K562 (cell line): ENCODE results near the gene MCAT. TPM values are rescaled to one million over a fixed set of nuclear protein-coding genes. Genes with fewer than 3 reads are reported as not detected.
A peak's percentile ranks its signal among the peaks of the same experiment; 100 is the strongest.

Source experiments
- CAMTA2 ChIP-seq: fragments of 250-450 bp; sonication (Bioruptor Pico); conservative IDR thresholded peaks from 2 replicates; pipeline ENCODE4 v1.5.1; 2022
- E2F5 ChIP-seq: sonication (generic); formaldehyde crosslinking; IDR thresholded peaks from 2 replicates; pipeline ENCODE4 v1.8.0; 2022; ENCODE audit warnings: mild to moderate bottlenecking, missing genetic modification reagents
- EWSR1 ChIP-seq: fragments of 450-650 bp; IDR thresholded peaks from 2 replicates; pipeline ENCODE4 v1.6.1; 2018; ENCODE audit warnings: borderline replicate concordance, mild to moderate bottlenecking, low read depth, moderate library complexity; ENCODE audit not compliant: partially characterized antibody
- MAX ChIP-seq: sonication (generic); formaldehyde crosslinking; IDR thresholded peaks from 2 replicates; pipeline ENCODE4 v1.9.0; 2022; ENCODE audit warnings: mild to moderate bottlenecking, missing genetic modification reagents
- MYNN ChIP-seq, 2 experiments: sonication (generic); formaldehyde crosslinking in 1 of 2; IDR thresholded peaks; 2 replicates each; pipeline versions ENCODE4 v1.5.0 to v1.6.1; 2016 to 2020; ENCODE audit warnings: antibody characterized with exemption in 1 of 2, missing genetic modification reagents in 1 of 2
- SIRT6 ChIP-seq: IDR thresholded peaks from one replicate; pipeline ENCODE4 v1.6.1; 2012; ENCODE audit warnings: low read depth, mild to moderate bottlenecking, control low read depth, inconsistent platforms, low read length, moderate library complexity
- STAT5A ChIP-seq: IDR thresholded peaks from 2 replicates; pipeline ENCODE4 v1.6.1; 2012; ENCODE audit warnings: low read length, inconsistent platforms, borderline replicate concordance
- TFAP4 ChIP-seq: sonication (generic); formaldehyde crosslinking; IDR thresholded peaks from 2 replicates; pipeline ENCODE4 v1.8.0; 2022; ENCODE audit warnings: missing genetic modification reagents, mild to moderate bottlenecking, moderate library complexity, borderline replicate concordance
- ZBTB40 ChIP-seq, 2 experiments: fragments of 450-650 bp in 1 of 2; sonication (generic) in 1 of 2; formaldehyde crosslinking in 1 of 2; IDR thresholded peaks; 2 replicates each; pipeline versions ENCODE4 v1.7.1 to v1.9.0; 2016 to 2022; ENCODE audit warnings: inconsistent platforms in 1 of 2, mild to moderate bottlenecking in 1 of 2, missing genetic modification reagents in 1 of 2
- polyA plus RNA-seq, 8 experiments: library from polyadenylated mRNA; depleted of rRNA in 4 of 8; stranded (reverse) in 5 of 8; unstranded in 3 of 8; fragments of >200 nt; fragmentation: Nextera tagmentation in 2 of 8; fragmentation: Illumina TruSeq in 1 of 8; extraction: Ambion mirVana in 2 of 8; extraction: Trizol in 1 of 8; gene quantifications; 2 replicates each; pipeline versions ENCODE4 v1.2.1 to v1.2.3, GENCODE V29; 2011 to 2014; ENCODE audit warnings: inconsistent platforms in 1 of 8, missing spikeins in 1 of 8
- total RNA-seq, 7 experiments: library from RNA; depleted of rRNA in 6 of 7; stranded (reverse); fragments of >200 nt in 6 of 7; fragmentation: Illumina TruSeq in 2 of 7; extraction: Trizol in 2 of 7; gene quantifications; 2 replicates each; pipeline versions ENCODE4 v1.2.1 to v1.2.3, GENCODE V29; 2011 to 2021; ENCODE audit warnings: low replicate concordance in 1 of 7

Gene MCAT
- total and polyA plus RNA-seq, 9 of the 15 experiments (the other 6 are each of a cell fraction or from before 2014, with no cell fraction given) = 3.3 to 27.8 (median 13.9) TPM

- TF ChIP-seq STAT5A (peak; percentile 64; the same call in 1 of the 2 replicates), EWSR1 (no peak), ZBTB40 (IDR thresholded peaks at IDR 0.05) (0 out of 2 replicates have a peak, but pooled peaks have one; percentile 17), ZBTB40 (CRISPR knock-in tag; IDR thresholded peaks at IDR 0.05) (no peak), E2F5 (CRISPR knock-in tag) (no peak), MAX (CRISPR knock-in tag) (peak; percentile 76), SIRT6 (no peak), MYNN (IDR thresholded peaks at IDR 0.05) (peak; percentile 66; the same call in 1 of the 2 replicates), MYNN (CRISPR knock-in tag; IDR thresholded peaks at IDR 0.05) (no peak), CAMTA2 (no peak), TFAP4 (CRISPR knock-in tag) (peak; percentile 90; the same call in 1 of the 2 replicates)
These were observed 40.5 kb upstream of the MCAT start (continued) for GRCh38 chr22:43183496-43184277.
